Glomerular visceral epithelial cell (primary cell): ENCODE results near the gene NR2E3.

Source experiments
- DNase-seq: peaks from one replicate; pipeline ENCODE4 v3.0.0-alpha.2; 2016; ENCODE audit errors: extremely low spot score

Gene NR2E3

DNA sequence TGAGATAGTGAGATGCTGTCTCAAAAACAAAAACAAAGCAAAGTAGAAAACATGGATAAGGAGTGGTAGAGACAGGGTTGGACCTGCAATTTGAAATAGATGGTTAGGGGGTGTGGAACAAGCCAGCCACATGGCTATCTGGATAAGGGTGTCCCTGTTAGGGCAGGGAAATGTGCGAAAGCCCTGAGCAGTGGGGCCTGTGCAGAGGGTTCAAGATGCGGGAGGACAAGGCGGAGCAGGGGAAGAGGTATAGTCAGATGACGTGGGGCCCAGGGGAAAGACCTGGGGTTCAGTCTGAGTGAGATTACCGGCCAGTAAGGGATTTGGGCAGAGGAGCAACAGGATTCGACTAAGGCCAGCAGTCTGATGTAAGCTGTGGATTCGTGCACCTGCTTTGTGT lies 18.4 kb upstream of the NR2E3 start:
- DNase-seq, result no peak

DNA sequence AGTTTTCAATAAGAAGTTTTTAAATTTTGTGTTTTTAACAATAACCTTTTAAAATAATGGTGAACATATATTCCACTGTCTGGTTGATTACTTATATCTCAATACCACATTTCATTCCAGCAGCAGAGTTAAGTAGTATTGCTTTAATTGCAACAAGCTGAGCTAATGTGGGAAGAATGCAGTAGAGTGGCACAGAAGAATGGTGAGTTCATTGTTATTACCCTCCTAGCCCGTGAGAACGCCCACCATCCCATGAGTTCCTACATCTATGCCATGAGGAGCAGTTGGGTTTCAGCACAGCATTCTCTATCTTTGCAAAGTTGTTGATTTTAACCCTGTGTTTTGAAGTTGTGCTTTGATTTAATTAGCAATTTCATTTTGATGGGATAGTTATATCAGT lies 17.8 kb upstream of the NR2E3 start:
- DNase-seq, result peak; percentile 81

DNA sequence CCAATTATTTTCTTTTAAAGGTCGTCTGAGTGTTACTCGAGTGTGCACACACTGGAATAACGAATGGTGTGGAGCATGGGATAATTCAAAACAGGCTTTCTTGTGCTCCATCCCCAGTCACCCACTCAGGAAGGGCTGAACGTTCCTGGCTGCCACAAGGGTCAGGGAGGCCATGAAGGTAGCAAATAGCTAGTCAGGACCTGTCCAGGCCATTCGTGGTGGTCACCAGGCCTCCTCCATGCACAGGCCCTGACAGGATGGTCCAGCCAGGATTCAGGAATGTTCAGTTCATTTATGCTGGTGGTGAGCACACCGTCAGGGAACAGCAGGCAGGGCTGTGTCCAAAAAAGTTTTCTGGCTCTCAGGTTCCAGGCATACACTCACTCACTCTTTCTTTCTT lies 11.7 kb upstream of the NR2E3 start:
- no peak for DNase-seq

DNA sequence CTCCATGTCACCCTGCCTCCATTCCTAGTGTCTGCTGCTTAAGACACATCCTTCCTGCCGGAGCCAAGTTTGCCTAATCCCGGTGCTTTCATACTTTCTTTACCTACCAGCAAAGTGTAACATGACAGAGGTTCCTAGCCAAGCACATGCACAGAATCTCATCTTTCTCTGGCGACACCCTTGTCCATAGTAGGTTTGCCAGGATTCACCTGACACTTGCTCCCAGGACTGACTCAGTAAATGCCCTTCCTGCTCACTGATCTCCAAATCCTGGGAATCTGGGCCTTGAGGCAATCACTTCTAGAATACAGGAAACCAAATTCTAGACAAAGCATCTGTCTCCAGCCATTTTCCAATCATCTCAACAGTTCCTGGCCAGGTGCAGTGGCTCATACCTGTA lies 10.2 kb upstream of the NR2E3 start:
- peak; percentile 79 for DNase-seq

DNA sequence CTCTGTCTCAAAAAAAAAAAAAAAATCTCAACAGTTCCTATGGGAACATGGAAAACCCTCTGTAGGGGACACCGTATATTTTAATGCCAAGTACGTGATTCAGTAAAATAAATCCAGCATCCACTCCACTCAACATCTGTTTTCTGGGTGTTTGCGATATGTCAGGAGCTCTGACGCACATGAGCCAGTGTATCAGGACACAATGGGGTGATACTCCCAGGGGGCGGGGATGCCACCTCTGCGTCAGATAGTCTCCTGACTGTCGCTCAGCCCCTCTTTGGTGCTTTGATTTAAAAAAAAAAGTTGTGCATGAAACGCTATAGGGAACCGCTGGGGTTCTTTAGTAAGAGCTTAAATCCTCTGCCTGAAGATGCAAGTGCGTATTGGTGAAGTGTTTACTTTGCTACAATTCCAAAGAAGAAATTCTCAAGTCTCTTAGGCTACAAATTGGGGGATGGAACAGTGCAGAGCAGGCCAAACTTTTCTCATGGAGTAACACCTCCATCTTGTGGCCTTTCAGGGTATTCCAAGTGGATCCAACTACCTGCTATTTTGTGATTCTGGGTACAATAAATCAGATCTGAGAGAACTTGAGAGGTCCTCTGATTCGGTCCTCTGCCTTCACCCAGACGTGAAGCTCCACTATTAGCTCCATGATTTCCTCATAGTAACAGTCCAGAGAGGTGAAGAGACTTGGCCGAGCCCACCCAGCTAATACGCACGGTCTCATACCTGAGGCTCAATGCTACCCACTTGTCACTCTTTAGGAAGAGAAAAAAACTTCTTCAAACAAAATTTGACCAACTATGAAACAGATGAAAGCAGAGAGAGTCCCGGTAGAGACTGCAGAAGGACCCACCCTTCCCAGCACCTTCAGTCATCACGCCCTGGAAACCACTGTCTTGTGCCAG lies 9.3 kb upstream of the NR2E3 start:
- peak; percentile 79 for DNase-seq

DNA sequence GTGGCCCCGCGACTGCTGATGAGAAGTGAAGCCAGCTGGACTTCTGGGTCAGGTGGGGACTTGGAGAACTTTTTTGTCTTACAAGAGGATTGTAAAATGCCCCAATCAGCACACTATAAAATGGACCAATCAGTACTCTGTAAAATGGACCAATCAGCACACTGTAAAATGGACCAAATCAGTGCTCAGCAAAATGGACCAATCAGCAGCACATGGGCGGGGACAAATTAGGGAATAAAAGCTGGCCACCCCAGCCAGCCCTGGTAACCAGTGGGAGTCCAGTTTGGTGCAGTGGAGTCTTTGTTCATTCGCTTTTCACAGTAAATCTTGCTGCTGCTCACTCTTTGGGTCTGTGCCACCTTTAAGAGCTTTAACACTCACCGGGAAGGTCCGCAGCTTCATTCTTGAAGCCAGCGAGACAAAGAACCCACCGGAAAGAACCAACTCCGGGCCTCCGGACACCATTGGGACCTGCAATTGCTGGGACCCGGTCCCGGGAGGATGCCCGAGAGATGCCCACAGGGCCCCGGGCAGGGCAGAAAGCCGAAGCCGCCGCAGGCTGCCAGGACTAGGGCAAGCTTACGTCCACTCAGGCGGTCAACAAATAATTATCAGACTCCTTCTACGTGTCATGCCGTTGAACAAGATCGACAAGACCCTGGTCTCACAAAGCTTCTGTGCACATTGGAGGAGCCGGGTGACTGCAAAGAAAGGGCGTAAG lies 8.3 kb upstream of the NR2E3 start:
- DNase-seq, result no peak

DNA sequence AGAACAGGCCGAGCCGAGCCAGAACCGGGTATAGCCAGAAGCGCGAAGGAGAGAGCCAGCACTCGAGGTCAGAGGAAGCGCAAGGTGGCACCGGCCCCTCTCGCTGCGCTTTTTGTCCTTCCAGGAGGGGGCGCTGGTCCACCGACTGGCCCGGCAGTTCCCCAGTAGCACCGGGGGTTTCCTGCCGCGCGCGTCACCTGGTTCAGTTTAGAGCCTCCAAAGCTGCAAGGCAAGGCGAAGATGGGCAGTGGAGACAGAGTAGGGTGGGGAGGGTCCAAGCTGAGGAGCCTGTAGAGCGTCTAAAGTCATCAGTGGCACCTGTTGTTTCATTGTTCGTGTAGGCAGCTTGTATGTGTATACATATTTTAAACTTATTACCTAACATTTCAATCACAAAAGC lies 7.6 kb upstream of the NR2E3 start:
- no peak for DNase-seq

DNA sequence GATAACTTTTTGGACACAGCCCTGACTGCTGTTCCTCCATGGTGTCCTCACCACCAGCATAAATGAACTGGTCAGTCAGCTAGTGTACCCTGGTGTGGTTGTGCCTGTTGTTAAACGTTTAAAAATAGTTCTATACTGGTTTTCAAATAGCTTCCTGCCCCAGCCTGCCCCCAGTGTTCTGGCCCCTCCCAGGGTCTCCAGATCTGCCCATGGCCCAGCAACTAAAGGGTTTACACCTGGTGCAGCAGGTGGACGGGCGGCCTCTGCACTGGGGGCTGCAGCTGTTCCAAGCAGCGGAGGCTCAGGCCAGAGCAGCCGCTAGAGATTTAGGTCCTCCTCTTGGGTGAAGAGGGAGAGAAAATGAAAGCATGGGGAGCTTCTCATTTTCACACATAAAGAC lies 6.1 kb upstream of the NR2E3 start:
- DNase-seq, result no peak

DNA sequence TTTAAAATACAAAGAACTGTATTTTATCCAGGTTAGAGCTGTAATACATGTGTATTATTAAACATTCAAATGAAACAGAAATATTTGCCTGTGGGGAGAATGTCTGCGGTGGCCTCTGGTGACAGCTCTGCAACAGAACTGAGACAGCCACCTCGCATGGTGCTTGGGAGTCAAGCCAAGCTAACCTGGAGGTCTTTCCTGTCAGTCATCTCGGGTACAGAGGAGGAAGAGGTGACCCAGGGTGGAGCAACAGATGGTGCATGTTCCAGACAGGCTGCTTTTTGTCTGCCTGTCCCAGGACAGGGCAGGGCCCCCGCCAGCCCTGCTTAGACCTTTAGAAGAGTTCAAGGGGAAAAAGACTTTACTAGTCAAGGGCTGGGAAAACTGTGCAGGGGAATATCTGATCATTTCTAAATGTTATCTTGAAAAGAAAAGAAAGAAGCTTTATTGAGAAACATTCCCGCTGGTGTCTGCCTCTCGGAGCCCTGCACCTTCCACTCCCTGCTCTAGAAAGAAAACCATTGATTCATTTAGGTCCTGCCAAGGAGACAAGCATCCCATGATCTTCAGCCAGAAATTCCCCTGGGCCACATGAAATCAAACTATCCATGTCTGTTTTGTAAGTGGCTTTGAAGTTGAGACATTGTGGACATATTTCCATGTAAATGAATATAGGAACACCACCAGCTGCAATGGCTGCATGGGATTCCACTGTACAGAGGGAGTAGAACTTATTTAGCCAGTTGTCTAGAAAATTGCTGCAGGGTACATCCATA lies 5.5 kb upstream of the NR2E3 start:
- DNase-seq, result no peak

DNA sequence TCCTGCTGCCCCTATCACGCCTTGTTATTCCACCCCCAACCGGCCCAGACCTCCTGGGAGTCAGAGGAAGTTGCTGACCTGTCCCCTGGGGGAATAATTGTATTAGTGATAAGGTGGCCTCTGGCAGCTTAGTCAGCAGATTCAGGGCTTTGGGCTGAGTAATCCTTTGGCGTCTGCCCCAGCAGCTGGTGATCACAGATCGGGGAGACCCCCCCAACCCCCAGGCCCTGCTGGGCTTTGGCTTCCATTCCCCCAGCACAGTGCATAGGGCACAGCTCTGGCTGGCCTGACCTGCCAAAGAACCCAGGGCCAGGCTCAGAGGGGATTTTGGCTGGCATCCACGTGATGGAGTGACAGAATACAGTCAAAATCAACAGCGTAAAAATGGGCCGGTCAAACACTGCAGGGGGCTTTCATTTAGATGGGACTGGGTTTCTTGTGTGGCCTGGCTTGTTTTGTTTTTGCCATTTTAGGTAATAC lies 3.9 kb upstream of the NR2E3 start:
- peak; percentile 54 for DNase-seq

DNA sequence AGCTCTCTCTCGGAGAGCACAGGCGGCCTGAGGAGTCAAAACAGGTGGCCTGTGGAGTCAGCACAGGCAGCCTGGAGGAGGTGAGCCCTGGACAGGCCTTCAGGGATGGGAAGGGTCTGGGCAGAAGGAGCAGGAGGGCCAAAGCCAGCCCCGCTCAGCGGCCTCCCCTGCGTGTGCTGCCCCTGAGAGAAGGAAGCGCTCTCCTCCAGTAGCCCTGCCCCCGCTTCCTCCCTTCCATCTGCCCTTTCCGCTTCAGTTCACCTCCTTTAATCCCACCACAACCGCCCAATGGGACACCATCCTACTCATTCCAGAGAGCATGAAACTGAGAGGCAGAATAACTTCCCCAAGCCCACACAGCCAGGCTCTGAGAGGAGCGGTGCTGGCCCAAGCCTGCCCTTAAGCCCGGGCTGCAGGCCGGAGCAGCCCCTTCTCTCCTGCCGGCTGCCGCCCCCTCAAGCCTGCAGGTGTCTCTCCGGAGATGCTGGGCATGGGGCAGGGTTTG lies 3.2 kb upstream of the NR2E3 start:
- peak; percentile 66 for DNase-seq

DNA sequence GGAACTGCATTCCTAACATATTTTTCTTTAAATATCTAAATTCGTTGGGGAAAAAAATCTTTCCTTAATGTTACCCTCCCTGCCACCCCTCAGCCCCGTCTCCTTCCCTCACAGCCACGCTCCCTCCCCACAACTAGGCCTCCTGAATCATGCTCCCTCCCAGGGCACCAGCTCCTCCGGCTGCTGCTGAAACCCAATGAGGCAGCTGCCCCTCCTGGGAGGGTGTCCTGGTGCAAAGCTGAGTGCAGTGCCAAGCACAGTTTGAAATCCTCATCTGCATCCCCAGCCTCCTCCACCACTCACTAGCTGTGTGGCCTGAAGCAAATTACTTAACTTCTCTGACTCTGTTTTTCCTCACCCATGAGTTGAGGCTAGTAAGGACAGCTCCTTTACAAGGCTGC lies 2.7 kb upstream of the NR2E3 start:
- peak; percentile 46 for DNase-seq

DNA sequence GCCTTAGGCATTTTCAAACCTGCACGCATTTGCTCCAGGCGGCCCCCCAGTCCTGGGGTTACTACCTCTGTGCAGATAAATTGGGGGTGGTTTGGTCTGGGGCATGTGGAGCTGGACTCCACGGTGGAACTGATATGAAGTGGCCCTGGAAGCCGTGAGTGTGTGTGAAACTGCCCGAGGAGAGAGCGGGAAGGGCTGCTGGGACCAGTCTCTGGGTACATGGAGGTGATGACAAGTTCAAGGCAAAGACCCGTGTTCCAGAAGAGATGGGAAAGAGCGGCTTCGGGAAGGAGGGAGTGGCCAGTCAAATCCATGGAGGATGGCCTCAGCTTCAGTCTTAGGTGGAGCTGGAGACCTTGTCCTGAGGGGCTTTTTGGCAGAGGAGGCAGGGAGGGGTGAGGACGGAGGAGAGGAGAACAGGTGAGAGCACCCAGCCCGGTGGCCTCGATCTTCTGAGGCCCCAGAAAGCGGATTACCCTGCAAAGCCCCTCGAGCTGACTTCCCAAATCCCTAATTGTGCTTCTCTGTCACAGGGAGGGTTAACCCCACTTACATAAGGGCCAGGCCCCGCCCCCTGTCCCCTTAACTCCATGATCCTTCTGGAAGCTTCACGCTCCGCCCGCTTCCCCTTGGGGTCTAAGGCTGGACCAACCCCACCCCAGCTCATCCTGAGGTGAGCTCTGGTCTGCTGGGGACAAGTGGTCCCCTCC lies 1.9 kb upstream of the NR2E3 start:
- no peak for DNase-seq

DNA sequence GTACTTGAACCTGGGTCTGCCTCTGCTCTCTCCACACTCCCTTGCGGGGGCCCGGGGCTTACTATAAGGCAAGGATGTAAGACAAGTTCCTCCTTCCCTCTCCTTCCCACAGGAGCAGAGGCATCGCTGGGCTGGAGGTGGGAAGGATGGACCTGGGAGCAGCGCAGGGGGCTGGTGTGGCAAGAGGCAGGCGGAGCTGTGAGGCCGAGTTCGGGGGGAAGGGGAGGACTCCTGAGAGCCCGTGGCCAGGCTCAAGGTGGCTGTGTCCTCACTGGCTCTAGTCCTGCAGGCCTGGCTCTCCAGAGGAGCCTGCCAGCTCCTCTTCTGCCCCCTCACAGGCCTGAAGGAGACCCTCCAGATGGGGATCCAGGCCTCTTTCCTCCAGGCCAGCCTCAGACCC lies 1.0 kb upstream of the NR2E3 start:
- DNase-seq, result no peak

DNA sequence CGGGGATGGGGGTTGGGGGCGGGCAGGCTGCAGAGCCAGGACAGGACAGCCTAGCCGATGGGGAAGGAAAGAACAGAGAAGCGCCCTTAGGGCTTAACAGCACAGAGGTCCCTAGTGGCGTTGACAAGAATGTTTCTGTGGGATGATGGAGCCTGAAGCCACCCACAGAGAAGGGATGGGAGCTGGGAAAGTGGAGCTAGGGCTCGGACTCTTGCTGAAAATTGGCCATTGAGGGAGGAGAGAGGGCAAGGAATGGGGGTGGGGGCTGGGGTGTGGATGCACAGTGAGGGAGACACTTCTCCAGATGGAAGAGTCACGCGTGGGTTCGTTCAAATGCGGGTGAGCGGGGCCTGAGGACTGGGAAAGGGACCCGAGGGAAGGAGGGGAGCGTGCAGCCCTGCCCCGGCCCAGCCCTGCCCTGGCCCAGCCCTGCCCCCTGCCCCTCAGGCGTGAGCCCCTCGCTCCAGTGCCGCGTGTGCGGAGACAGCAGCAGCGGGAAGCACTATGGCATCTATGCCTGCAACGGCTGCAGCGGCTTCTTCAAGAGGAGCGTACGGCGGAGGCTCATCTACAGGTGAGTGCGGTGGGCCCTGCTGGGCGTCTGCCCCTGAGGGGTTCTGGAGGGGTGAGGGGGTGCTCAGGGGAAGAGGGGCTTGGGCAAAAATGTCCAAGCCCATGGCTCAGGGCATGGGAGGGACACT lies 832 bp downstream of the NR2E3 start:
- no peak for DNase-seq

DNA sequence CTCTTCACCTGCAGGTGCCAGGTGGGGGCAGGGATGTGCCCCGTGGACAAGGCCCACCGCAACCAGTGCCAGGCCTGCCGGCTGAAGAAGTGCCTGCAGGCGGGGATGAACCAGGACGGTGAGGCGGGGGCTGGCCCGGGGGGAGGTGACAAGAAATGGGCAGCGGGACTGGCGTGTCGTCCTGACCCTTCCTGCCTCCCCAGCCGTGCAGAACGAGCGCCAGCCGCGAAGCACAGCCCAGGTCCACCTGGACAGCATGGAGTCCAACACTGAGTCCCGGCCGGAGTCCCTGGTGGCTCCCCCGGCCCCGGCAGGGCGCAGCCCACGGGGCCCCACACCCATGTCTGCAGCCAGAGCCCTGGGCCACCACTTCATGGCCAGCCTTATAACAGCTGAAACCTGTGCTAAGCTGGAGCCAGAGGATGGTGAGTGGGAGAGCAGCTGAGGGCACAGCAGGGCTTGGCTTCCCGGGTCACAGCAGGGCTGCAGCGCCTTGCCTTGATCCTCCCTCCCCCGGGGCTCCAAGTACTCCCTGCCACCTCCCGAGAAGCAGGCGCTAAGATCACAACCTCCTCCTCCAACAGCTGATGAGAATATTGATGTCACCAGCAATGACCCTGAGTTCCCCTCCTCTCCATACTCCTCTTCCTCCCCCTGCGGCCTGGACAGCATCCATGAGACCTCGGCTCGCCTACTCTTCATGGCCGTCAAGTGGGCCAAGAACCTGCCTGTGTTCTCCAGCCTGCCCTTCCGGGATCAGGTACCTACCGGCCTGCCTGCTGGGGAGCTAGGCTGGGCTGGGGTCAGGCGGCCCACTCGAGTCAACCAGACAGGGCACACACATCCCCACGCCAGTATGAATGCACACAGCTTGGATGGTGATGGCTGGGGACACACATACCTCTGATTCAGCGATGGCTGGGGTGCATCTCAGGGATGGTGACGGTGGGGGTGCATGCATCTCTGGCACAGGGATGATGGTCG lies 1.7 kb downstream of the NR2E3 start:
- no peak for DNase-seq

DNA sequence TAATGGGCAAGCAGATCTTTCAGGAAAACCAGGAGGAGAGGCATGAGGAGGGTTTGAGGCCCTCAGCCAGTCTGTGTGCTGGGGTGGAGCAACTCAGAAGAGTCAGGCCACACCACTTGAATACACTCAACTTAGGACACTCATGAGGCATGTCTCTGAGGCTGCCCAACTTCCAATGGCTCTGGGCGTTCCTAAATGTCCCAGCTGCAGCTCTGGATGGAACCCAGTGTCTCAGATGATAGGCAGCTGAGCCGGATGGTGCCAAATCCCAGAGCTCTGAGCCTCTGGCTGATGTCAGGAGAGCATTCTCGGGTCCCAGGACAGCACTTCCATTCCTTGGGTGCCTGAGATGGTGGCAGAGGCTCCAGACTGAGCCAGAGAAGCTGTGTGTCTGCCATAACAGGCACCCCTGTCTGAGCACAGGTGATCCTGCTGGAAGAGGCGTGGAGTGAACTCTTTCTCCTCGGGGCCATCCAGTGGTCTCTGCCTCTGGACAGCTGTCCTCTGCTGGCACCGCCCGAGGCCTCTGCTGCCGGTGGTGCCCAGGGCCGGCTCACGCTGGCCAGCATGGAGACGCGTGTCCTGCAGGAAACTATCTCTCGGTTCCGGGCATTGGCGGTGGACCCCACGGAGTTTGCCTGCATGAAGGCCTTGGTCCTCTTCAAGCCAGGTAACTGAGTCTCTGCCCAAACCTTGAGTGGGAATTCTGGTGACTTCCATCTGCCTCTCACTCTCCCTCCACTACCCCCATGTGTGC lies 2.8 kb downstream of the NR2E3 start:
- no peak for DNase-seq

DNA sequence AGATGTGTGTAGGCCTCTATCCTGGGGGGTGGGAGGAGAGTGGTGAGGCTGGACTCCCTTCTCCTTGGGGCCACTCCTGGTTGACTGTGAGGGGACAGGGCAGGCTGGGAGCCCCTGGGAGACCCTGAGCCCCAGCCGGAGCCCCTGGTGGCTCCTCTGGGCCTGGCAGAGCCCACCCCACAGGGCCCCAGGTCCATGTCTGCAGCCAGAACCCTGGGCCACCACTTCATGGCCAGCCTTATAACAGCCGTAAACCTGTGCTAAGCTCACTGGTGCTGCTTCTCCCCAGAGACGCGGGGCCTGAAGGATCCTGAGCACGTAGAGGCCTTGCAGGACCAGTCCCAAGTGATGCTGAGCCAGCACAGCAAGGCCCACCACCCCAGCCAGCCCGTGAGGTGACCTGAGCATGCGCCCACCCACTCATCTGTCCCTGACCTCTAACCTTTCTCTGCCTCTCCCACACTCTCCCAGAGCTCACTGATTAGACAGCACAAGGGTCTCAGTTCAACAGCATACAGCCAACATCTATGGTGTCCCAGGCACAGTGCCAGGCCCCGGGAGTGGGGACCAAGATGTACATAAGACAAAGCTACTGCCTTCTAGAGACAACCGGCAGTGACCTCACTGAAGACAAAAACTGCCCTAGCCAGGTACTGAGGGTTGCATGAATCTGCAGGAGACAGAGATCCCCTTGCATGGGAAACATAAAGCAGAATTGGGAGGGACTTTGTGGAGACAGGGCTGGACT lies 3.5 kb downstream of the NR2E3 start:
- DNase-seq, result no peak
